Kasumi-1 (cell line): ENCODE results near the gene FCHO1.

ENCODE experiments used
- DNase-seq, 2 experiments: peaks; one replicate each; lab custom pipeline; 2025; lab: John Stamatoyannopoulos, UW

Gene FCHO1

GRCh38 chr19:17735410-17735809, 15.9 kb upstream of the FCHO1 start:
- no peak for DNase-seq

- no peak for DNase-seq
Observed at GRCh38 chr19:17737690-17738153, 13.6 kb upstream of the FCHO1 start.

- peak; percentile 90 to 94 for DNase-seq
Observed at GRCh38 chr19:17739121-17739875, 12.0 kb upstream of the FCHO1 start.

- no peak for DNase-seq
Observed at GRCh38 chr19:17741456-17741855, 9.8 kb upstream of the FCHO1 start.

- no peak for DNase-seq
Observed at GRCh38 chr19:17743874-17744580, 7.2 kb upstream of the FCHO1 start.

- DNase-seq: peak; percentile 95
Observed at GRCh38 chr19:17747205-17748098, 3.8 kb upstream of the FCHO1 start.

GRCh38 chr19:17748884-17749638, 2.2 kb upstream of the FCHO1 start:
- no peak for DNase-seq

- no peak for DNase-seq
Observed at GRCh38 chr19:17749912-17750317, 1.4 kb upstream of the FCHO1 start.

- DNase-seq: no peak
Observed at GRCh38 chr19:17751912-17752273, 616 bp downstream of the FCHO1 start.

GRCh38 chr19:17752865-17753639, 1.8 kb downstream of the FCHO1 start:
- DNase-seq: no peak

- DNase-seq: no peak
Observed at GRCh38 chr19:17753976-17754375, 2.7 kb downstream of the FCHO1 start.

GRCh38 chr19:17754634-17755442, 3.6 kb downstream of the FCHO1 start:
- DNase-seq: no peak

GRCh38 chr19:17755443-17755890, 4.2 kb downstream of the FCHO1 start:
- no peak for DNase-seq

GRCh38 chr19:17755977-17756670, 4.8 kb downstream of the FCHO1 start:
- DNase-seq: no peak

- no peak for DNase-seq
Observed at GRCh38 chr19:17757125-17757524, 5.8 kb downstream of the FCHO1 start.

GRCh38 chr19:17758515-17758914, 7.2 kb downstream of the FCHO1 start:
- no peak for DNase-seq

GRCh38 chr19:17761148-17761547, 9.9 kb downstream of the FCHO1 start:
- no peak for DNase-seq

- DNase-seq: peak; percentile 26 to 41
Observed at GRCh38 chr19:17762505-17763229, 11.4 kb downstream of the FCHO1 start.

- no peak for DNase-seq
Observed at GRCh38 chr19:17764348-17764747, 13.1 kb downstream of the FCHO1 start.
